IPS-18c (cell line): Measurements from ENCODE around the gene SLC25A44.

Source experiments
- H3K4me3 ChIP-seq: 2 replicates; pipeline ENCODE4 v1.7.0; 2013; ENCODE audit warnings: low read depth, mild to moderate bottlenecking, low read length, moderate library complexity; ENCODE audit not compliant: insufficient read depth
- H3K9me3 ChIP-seq: one replicate; pipeline ENCODE4 v1.6.1; 2013; ENCODE audit warnings: mild to moderate bottlenecking, low read length, moderate library complexity; ENCODE audit not compliant: control insufficient read depth, insufficient read depth

The SLC25A44 gene

GRCh38 chr1:156246241-156246780, 52.4 kb downstream of the SLC25A44 start:
- Histone ChIP-seq H3K4me3 (no peak overlapping the region; the same call in 1 of the 2 replicates), H3K9me3 (no peaks in the 10 kb centered on the region)

DNA sequence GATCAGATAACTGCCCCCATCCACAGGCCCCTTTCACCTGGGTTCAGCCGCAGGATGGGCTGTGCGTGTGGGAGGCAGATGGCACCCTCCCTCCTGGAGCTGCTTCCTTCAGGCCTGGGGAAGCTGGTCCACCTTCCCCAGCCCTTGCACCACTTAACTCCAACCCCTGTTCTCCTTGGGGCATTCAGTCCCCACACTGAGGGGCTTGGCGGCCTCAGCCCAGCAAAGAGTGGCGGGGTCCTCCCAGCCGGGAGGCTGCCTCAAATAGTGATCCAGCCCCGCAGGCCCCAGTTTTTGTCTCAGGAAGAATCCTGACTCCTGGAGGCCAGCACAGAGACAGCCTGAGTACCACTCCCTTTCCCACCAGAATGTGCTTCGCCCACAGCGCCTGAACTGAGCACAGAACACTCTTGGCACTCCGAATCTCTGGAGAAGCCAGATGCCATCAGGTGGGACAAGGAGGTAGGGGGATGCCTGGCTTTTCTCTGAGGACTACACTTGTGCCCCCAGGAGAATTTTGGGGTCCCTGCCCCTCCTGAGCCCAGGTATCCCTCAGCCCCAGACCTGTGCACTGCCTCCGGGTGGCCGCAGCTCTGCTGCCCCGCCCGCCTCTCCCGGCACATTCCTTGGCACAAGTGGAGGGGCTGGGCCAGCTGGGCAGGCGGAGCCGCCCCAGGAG, 53.0 kb downstream of the SLC25A44 start:
- H3K9me3 ChIP-seq: no peaks in the 10 kb centered on the region
- H3K4me3 ChIP-seq: no peak overlapping the region; the same call in 1 of the 2 replicates

- H3K4me3 ChIP-seq: no peak within 1 kb of the TSS
- H3K9me3 ChIP-seq: no peaks in the 10 kb centered on the region
Measured at GRCh38 chr1:156247460-156248322, 53.8 kb downstream of the SLC25A44 start, which contains the start of gene PAQR6. PAQR6 (minus strand) TSS chr1:156248056; CDS start chr1:156246731, 1,325 bp downstream.

DNA sequence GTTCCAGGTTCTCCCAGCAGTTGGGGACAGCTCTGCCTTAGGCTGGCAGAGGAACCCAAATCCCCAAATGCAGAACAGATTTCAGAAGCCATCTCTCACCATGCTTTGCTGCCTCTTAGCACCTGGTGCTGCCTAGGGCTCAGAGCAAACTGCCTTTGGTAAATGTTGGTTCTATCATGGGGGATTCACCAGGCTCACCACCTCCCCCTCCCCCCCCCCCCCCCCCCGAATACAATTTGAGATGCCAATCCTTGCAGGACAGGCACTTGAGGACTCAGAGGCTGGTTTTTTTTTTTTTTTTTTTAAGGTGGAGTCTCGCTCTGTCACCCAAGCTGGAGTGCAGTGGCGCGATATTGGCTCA, 54.4 kb downstream of the SLC25A44 start:
- H3K4me3 ChIP-seq: no peak overlapping the region
- H3K9me3 ChIP-seq: no peaks in the 10 kb centered on the region

DNA sequence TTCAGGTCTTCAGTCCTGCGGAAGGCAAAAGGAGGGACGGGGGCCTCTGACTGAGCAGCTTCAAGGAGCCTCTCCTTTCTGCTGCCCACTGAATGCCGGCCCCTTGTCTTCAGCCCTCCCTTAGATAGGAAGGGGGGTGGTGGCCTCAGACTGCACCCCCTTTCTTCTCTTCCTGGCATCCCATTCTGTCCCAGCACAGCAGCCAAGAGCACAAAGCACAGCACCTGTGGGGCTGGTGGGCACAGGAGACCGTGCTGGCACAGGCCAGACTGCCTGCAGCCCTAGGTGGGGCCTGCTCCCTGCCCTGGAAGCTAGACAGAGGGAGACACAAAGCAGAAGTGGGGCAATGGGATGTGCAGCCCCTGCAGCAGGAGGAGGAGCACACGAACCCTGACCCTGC, 55.7 kb downstream of the SLC25A44 start:
- Histone ChIP-seq H3K4me3 (no peak overlapping the region), H3K9me3 (no peaks in the 10 kb centered on the region)

DNA sequence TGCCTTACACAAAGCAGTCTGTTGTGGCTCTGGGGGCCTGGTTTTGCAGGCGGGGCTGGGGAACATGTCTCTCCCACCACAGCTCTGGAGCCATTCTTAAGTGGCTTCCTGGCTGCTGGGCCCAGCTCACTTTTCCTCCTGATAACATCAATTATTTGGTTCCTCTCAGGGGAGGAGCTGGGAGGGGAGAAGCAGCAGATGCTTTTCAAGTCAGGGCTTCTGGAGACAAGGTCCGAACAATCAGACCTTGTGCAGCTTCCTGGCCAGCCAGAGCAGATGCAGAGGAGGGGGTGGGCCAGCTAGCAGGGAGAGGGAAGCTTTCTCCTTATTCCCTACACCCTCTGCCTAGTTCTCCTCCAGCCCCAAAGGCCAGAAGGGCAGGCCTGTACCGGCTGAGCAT, 57.6 kb downstream of the SLC25A44 start:
- Histone ChIP-seq H3K4me3 (no peak overlapping the region), H3K9me3 (peaks cover 1% of the 10 kb centered on the region)

DNA sequence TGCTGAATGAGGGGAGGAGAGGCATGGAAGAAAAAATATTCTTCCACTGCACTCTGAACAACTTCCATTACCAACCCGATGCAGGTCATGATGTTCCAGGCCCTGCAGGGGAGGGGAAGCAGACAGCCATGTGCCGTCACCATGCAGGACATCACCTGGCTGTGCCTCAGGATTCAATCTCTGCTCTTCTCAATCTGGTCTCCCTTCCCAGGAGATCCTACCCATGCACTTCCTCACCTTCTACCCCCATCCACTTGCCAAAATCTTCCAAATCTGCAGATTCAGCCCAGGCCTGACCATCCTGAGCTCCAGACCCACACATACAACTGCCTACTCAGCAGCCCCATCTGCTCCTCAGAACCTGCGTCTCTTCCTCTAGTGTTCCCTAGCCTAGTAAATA, 59.7 kb downstream of the SLC25A44 start:
- no peak overlapping the region for H3K4me3 ChIP-seq
- peaks cover 2% of the 10 kb centered on the region for H3K9me3 ChIP-seq

DNA sequence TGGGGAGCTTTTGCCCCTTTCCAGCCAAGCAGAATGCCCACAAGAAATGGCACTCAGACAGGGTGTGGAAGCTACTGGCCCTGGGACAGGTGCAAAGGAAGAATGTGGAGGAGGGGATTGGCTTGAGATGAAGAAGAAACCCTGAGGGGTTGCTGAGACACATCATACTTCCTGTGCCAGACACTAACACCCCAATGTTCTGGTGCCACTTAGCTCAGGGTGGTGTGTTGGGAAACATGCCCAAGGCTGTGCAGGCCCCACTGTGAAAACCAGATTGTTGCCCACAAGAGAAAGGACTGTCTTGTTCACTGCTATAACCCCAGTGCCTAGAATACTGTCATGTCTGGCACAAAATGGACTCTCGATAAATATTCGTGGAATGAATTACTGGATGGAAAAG, 63.8 kb downstream of the SLC25A44 start:
- H3K9me3 ChIP-seq: peaks cover 2% of the 10 kb centered on the region
- H3K4me3 ChIP-seq: no peak overlapping the region

- H3K9me3 ChIP-seq: peaks cover 2% of the 10 kb centered on the region
- H3K4me3 ChIP-seq: no peak overlapping the region
Measured at GRCh38 chr1:156258859-156259258, 65.0 kb downstream of the SLC25A44 start.

DNA sequence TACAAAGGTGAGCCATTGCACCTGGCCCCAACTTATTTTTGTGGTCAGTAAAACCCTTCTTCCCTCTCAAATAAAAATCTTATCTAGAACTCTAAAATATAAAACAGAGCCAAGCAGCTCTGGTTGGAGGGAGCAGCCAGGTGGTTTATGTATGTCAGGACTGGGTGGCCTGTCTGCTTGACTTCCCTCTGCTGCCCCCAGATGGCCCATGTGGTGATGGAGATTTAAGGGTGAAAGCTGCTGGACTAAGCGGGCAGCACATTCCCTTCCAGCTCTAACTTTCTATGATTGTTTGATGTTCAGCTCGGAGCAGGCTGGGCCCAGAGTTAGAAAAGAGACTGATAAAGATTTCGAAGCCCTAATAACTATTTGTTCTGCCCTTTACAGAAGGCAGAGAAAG, 65.9 kb downstream of the SLC25A44 start:
- Histone ChIP-seq H3K4me3 (no peak overlapping the region), H3K9me3 (peaks cover 2% of the 10 kb centered on the region)

DNA sequence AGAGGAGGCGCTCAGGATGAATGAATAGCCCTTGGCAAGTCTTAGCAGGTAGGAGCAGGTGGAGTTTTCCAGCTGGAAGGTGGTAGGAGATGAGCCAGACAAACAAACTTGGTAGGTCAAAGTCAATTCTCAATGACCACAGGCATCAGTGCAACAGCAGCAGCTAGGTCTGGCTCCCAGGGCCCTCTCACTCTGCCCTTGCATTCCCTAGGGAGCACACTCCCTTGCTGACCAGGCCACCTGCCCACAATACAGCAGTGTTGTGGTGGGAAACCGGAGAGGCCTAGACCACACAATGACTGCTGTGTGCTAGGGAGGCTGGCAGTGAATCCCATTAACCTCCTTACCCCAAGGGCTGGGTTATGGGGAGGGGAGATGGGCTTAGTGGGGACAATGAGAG, 67.0 kb downstream of the SLC25A44 start:
- peaks cover 2% of the 10 kb centered on the region for H3K9me3 ChIP-seq
- no peak overlapping the region for H3K4me3 ChIP-seq
